ENCODE measurements around the gene STYK1.
"Not testable (repeated sequence)": the region's sequence is repeated elsewhere in the genome, so short reads cannot be mapped to it uniquely, and the experiment has no call there.

STYK1 gene

GRCh38 chr12:10663869-10664268 is 10.0 kb downstream of the STYK1 start:
- Histone ChIP-seq H3K36me3 (ENCODE audit: insufficient read depth) (no peaks in the 10 kb centered on the region), H3K9ac (no peak overlapping the region), H3K4me2 (no peak overlapping the region), H3K27me3 (ENCODE audit: insufficient read depth, low read depth) (no peaks in the 10 kb centered on the region), H3K4me1 (ENCODE audit: low read depth, poor library complexity, severe bottlenecking) (no peaks in the 10 kb centered on the region), H3K79me2 (ENCODE audit: insufficient read depth, low read depth) (no peaks in the 10 kb centered on the region), H3K27ac (no peak overlapping the region), H2AFZ (ENCODE audit: low read depth) (no peak overlapping the region), H4K20me1 (ENCODE audit: insufficient read depth) (no peaks in the 10 kb centered on the region), H3K4me3 (IDR thresholded peaks at IDR 0.05; ENCODE audit: insufficient read depth, low read depth, low read length) (no peak overlapping the region)
- TF ChIP-seq CTCF (conservative IDR thresholded peaks at IDR 0.05; ENCODE audit: low read depth, low read length): no peak

GRCh38 chr12:10661338-10661737 is 12.5 kb downstream of the STYK1 start:
- Histone ChIP-seq H2AFZ (ENCODE audit: low read depth) (no peak overlapping the region), H3K4me2 (no peak overlapping the region), H3K36me3 (ENCODE audit: insufficient read depth) (no peaks in the 10 kb centered on the region), H3K4me1 (ENCODE audit: low read depth, poor library complexity, severe bottlenecking) (no peaks in the 10 kb centered on the region), H3K27me3 (ENCODE audit: insufficient read depth, low read depth) (no peaks in the 10 kb centered on the region), H3K27ac (no peak overlapping the region), H3K4me3 (IDR thresholded peaks at IDR 0.05; ENCODE audit: insufficient read depth, low read depth, low read length) (no peak overlapping the region), H3K9ac (no peak overlapping the region), H3K79me2 (ENCODE audit: insufficient read depth, low read depth) (no peaks in the 10 kb centered on the region), H4K20me1 (ENCODE audit: insufficient read depth) (no peaks in the 10 kb centered on the region)
- no peak for TF ChIP-seq CTCF (conservative IDR thresholded peaks at IDR 0.05; ENCODE audit: low read depth, low read length)

- Histone ChIP-seq H3K4me2 (no peak overlapping the region), H4K20me1 (ENCODE audit: insufficient read depth) (no peaks in the 10 kb centered on the region), H3K9ac (no peak overlapping the region), H3K27me3 (ENCODE audit: insufficient read depth, low read depth) (no peaks in the 10 kb centered on the region), H3K4me3 (IDR thresholded peaks at IDR 0.05; ENCODE audit: insufficient read depth, low read depth, low read length) (no peak overlapping the region), H3K79me2 (ENCODE audit: insufficient read depth, low read depth) (no peaks in the 10 kb centered on the region), H3K27ac (no peak overlapping the region), H3K4me1 (ENCODE audit: low read depth, poor library complexity, severe bottlenecking) (no peaks in the 10 kb centered on the region), H3K36me3 (ENCODE audit: insufficient read depth) (no peaks in the 10 kb centered on the region), H2AFZ (ENCODE audit: low read depth) (no peak overlapping the region)
- no peak for TF ChIP-seq CTCF (conservative IDR thresholded peaks at IDR 0.05; ENCODE audit: low read depth, low read length)
Measured at GRCh38 chr12:10654003-10654402, 19.8 kb downstream of the STYK1 start.

- Histone ChIP-seq H3K79me2 (ENCODE audit: insufficient read depth, low read depth) (no peaks in the 10 kb centered on the region), H3K36me3 (ENCODE audit: insufficient read depth) (no peaks in the 10 kb centered on the region)
- TF ChIP-seq CTCF (conservative IDR thresholded peaks at IDR 0.05; ENCODE audit: low read depth, low read length): no peak
Measured at GRCh38 chr12:10652192-10652591, 21.7 kb downstream of the STYK1 start.

DNA sequence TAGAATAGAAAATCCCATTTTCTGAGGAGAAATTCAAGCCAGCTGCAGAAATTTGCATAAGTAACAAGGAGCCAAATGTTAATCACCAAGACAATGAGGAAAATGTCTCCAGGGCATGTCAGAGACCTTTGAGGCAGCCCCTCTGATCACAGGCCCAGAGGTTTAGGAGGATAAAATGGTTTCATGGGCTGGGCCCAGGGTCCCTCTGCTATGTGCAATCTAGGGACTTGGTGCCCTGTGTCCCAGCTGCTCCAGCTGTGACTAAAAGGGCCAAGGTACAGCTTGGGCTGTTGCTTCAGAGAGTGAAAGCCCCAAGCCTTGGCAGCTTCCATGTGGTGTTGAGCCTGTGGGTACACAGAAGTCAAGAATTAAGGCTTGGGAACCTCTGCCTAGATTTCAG is 27.3 kb downstream of the STYK1 start:
- not testable (repeated sequence) for H3K4me3 ChIP-seq (IDR thresholded peaks at IDR 0.05; ENCODE audit: insufficient read depth, low read depth, low read length); H3K27me3 ChIP-seq (ENCODE audit: insufficient read depth, low read depth); H3K36me3 ChIP-seq (ENCODE audit: insufficient read depth)

More at GRCh38 chr12:10652192-10652591, 21.7 kb downstream of the STYK1 start:
- Histone ChIP-seq H3K9ac (no peak overlapping the region), H2AFZ (ENCODE audit: low read depth) (no peak overlapping the region), H3K4me2 (no peak overlapping the region), H3K4me1 (ENCODE audit: low read depth, poor library complexity, severe bottlenecking) (no peaks in the 10 kb centered on the region), H3K4me3 (IDR thresholded peaks at IDR 0.05; ENCODE audit: insufficient read depth, low read depth, low read length) (no peak overlapping the region), H4K20me1 (ENCODE audit: insufficient read depth) (no peaks in the 10 kb centered on the region), H3K27ac (no peak overlapping the region), H3K27me3 (ENCODE audit: insufficient read depth, low read depth) (no peaks in the 10 kb centered on the region)

More for the DNA sequence above, 27.3 kb downstream of the STYK1 start:
- not testable (repeated sequence) for H2AFZ ChIP-seq (ENCODE audit: low read depth); H3K4me2 ChIP-seq; H3K4me1 ChIP-seq (ENCODE audit: low read depth, poor library complexity, severe bottlenecking); H4K20me1 ChIP-seq (ENCODE audit: insufficient read depth); H3K27ac ChIP-seq; H3K79me2 ChIP-seq (ENCODE audit: insufficient read depth, low read depth); H3K9ac ChIP-seq

Measured in KMS-11 (cell line).